ENCODE data around the gene TMEM135.

DNA sequence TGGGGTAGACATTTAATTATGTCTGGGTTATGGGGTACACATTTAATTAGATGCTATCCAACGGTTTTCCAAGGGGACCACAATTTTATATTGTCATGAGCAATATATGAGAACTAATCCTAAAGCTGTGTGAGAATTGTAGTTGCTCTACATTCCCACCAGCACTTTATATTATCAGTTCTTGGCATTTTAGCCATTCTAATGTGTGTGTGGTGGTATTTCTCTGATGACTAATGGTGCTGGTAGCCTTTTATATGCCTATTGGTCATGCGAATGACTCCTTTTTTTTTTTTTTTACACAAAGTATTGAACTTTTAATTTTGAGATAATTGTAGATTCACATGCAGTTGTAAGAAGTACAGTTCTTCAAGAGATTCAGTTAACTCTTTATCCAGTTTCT, 26.2 kb downstream of the TMEM135 start:
- TF ChIP-seq CTCF (IDR thresholded peaks at IDR 0.05) = no peak
- no peak for TF ChIP-seq SIN3A (IDR thresholded peaks at IDR 0.05; ENCODE audit: borderline replicate concordance, insufficient read depth, low read depth, low read length)
- TF ChIP-seq REST (IDR thresholded peaks at IDR 0.05; ENCODE audit: insufficient read depth in 1 of 2, low read depth in 2 of 2, low read length in 1 of 2) = no peak
- TF ChIP-seq POLR2AphosphoS5 (IDR thresholded peaks at IDR 0.05; ENCODE audit: low read depth, low read length) = no peak
